ENCODE measurements around the gene PRRC2A. TPM values are rescaled to one million over a fixed set of nuclear protein-coding genes. Genes with fewer than 3 reads are reported as not detected.

The PRRC2A gene
- total RNA-seq, 1 donor from 2014 or later, result 188 TPM

- Mint-ChIP-seq H3K9me3 (ENCODE audit: unreplicated experiment) (no peaks in the 10 kb centered on the region), H3K27ac (ENCODE audit: unreplicated experiment) (peak within 1 kb of the TSS; percentile 48), H3K4me1 (ENCODE audit: low read depth, unreplicated experiment) (peaks cover 4% of the 10 kb centered on the region), H3K4me3 (ENCODE audit: unreplicated experiment) (peak within 1 kb of the TSS; percentile 98), H3K36me3 (ENCODE audit: low read depth, unreplicated experiment) (no peaks in the 10 kb centered on the region), H3K27me3 (ENCODE audit: low read depth, unreplicated experiment) (peaks cover 4% of the 10 kb centered on the region)
- Histone ChIP-seq H3K4me1 (ENCODE audit: insufficient read depth, low read length) (peaks cover 11% of the 10 kb centered on the region), H3K4me3 (ENCODE audit: insufficient read depth, low read depth, low read length) (peak within 1 kb of the TSS; percentile 77), H4K20me1 (ENCODE audit: insufficient read depth, low read length) (no peaks in the 10 kb centered on the region), H3K9me3 (ENCODE audit: insufficient read depth, low read depth, low read length) (no peaks in the 10 kb centered on the region), H3K27me3 (ENCODE audit: insufficient read depth, low read length) (no peaks in the 10 kb centered on the region), H3K27ac (ENCODE audit: low read depth, low read length) (no peak within 1 kb of the TSS), H2AFZ (ENCODE audit: low read depth, low read length) (peak within 1 kb of the TSS; percentile 98), H3K9ac (ENCODE audit: low read length) (peak within 1 kb of the TSS; percentile 86), H3K4me2 (ENCODE audit: low read length) (peak within 1 kb of the TSS; percentile 95), H3K36me3 (ENCODE audit: insufficient read depth, low read length) (no peaks in the 10 kb centered on the region), H3K79me2 (ENCODE audit: insufficient read depth, low read length) (no peaks in the 10 kb centered on the region)
- TF ChIP-seq CTCF (IDR thresholded peaks at IDR 0.05; ENCODE audit: insufficient read depth, low read depth, low read length) (no peak), EZH2 (IDR thresholded peaks at IDR 0.05; ENCODE audit: insufficient read depth, low read length) (no peak)
- DNase-seq (ENCODE audit: low read depth), result no peak
- FAIRE-seq, result no peak
Measured at GRCh38 chr6:31582230-31582643, 38.3 kb upstream of the PRRC2A start, which contains the start of gene LTB. Gene LTB (minus strand): TSS chr6:31582424. CDS start chr6:31582417, 7 bp downstream.

GRCh38 chr6:31585491-31585890, 35.0 kb upstream of the PRRC2A start:
- no peaks in the 10 kb centered on the region for H3K36me3 Mint-ChIP-seq (ENCODE audit: low read depth, unreplicated experiment)

More at GRCh38 chr6:31585491-31585890, 35.0 kb upstream of the PRRC2A start:
- no peak for TF ChIP-seq EZH2 (IDR thresholded peaks at IDR 0.05; ENCODE audit: insufficient read depth, low read length)
- peak; percentile 16 for TF ChIP-seq CTCF (IDR thresholded peaks at IDR 0.05; ENCODE audit: insufficient read depth, low read depth, low read length)
- Histone ChIP-seq H3K4me1 (ENCODE audit: insufficient read depth, low read length) (peaks cover 9% of the 10 kb centered on the region), H3K9ac (ENCODE audit: low read length) (no peak overlapping the region), H2AFZ (ENCODE audit: low read depth, low read length) (no peak overlapping the region), H3K27me3 (ENCODE audit: insufficient read depth, low read length) (no peaks in the 10 kb centered on the region), H3K4me2 (ENCODE audit: low read length) (no peak overlapping the region), H3K27ac (ENCODE audit: low read depth, low read length) (no peak overlapping the region), H4K20me1 (ENCODE audit: insufficient read depth, low read length) (no peaks in the 10 kb centered on the region), H3K79me2 (ENCODE audit: insufficient read depth, low read length) (no peaks in the 10 kb centered on the region), H3K36me3 (ENCODE audit: insufficient read depth, low read length) (no peaks in the 10 kb centered on the region), H3K4me3 (ENCODE audit: insufficient read depth, low read depth, low read length) (no peak overlapping the region), H3K9me3 (ENCODE audit: insufficient read depth, low read depth, low read length) (no peaks in the 10 kb centered on the region)
- no peak for DNase-seq (ENCODE audit: low read depth)
- Mint-ChIP-seq H3K27me3 (ENCODE audit: low read depth, unreplicated experiment) (peaks cover 8% of the 10 kb centered on the region), H3K4me1 (ENCODE audit: low read depth, unreplicated experiment) (peaks cover 3% of the 10 kb centered on the region), H3K4me3 (ENCODE audit: unreplicated experiment) (peak overlapping the region; percentile 21), H3K9me3 (ENCODE audit: unreplicated experiment) (no peaks in the 10 kb centered on the region), H3K27ac (ENCODE audit: unreplicated experiment) (no peak overlapping the region)
- no peak for FAIRE-seq
